Measurements from ENCODE around the gene BFSP2.
"Not testable (repeated sequence)": the region's sequence is repeated elsewhere in the genome, so short reads cannot be mapped to it uniquely, and the experiment has no call there.

The BFSP2 gene

GRCh38 chr3:133457025-133457424 is 57.2 kb downstream of the BFSP2 start:
- no peak for DNase-seq (ENCODE audit: low spot score)

DNA sequence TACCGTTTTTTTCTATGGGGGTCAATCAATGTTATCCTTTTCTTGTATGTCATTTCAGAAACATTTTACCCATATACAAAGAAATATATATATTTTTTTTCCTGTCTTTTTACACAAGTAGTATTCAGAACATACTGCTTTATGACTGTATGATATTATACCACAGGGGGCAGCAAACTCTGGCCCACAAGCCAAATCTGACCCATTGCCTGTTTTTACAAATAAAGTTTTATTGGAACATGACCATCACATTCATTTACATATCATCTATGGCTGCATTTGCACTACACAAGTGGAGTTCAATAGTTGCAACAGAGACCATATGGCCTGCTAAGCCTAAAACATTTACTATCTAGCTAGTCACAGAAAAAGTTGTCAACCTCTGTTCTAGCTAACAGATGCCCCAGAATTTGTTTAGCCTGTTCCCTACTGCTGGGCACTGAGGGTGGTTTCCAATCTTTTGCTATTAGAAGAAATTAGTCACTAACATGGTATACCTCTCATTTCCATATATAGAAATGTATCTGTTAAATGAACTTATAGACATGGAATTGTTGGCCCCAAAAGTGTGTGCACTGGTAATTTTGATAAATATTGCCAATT is 57.7 kb downstream of the BFSP2 start:
- DNase-seq (ENCODE audit: low spot score), result no peak

GRCh38 chr3:133459400-133459799 is 59.5 kb downstream of the BFSP2 start:
- DNase-seq (ENCODE audit: low spot score), result no peak

- DNase-seq (ENCODE audit: low spot score), result no peak
These were observed 61.0 kb downstream of the BFSP2 start for GRCh38 chr3:133460809-133461208.

DNA sequence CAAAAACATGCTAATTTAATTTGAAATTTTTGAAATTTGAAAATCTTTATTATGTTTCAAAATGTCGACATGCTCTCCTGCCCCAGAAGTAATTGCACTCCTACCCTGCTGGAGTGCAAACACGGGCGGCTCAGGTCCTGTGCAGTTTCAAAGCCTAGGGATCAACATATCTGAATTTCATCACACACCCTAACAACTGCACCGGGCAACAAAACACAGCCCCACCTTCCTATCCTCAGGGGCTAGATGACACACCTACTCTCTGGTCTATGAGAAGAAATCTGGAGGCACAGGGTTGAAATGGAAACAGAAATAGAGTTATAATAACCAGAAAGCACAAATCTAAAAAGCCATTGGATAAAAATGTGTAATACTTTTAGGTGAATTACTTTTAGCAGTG is 61.4 kb downstream of the BFSP2 start:
- DNase-seq (ENCODE audit: low spot score), result no peak

GRCh38 chr3:133463347-133463860 is 63.5 kb downstream of the BFSP2 start:
- DNase-seq (ENCODE audit: low spot score), result no peak

GRCh38 chr3:133464573-133464972 is 64.7 kb downstream of the BFSP2 start:
- no peak for DNase-seq (ENCODE audit: low spot score)

DNA sequence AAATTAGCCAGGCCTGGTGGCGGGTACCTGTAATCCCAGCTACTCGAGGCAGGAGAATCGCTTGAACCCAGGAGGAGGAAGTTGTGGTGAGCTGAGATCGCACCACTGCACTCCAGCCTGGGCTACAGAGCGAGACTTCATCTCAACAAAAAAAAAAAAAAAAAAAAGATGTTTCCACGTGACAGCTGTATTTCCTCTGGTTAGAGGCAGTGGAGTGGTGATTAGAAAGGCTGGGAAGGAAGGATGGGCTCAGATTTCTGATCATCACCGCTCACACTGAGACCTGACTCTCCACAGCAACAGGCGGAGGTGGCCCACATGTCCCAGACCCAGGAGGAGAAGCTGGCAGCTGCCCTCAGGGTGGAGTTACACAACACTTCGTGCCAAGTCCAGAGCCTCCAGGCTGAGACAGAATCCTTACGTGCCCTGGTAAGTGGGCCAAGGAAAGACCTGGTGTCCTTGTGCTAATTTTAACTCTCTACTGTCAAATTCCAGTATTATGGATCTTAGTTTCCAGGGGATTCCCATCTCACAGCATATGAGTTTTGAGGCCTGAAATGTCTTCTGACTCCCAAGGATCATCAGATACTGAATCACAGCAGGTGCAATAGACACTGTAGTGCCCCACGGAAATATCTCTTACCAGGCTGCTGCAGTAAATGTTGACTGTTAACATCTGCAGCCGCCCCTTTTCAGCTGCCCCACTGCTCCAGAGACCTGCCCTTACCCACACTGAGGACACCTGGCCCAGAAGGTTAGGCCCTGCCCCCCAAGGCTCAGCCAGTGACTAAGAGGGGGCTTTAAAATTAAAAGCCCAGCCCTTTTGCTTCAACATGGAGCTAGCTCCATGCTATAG is 66.9 kb downstream of the BFSP2 start:
- DNase-seq (ENCODE audit: low spot score), result no peak

- no peak for DNase-seq (ENCODE audit: low spot score)
These were observed 67.9 kb downstream of the BFSP2 start for GRCh38 chr3:133467780-133468179.

GRCh38 chr3:133468251-133468721 is 68.4 kb downstream of the BFSP2 start:
- DNase-seq (ENCODE audit: low spot score), result no peak

DNA sequence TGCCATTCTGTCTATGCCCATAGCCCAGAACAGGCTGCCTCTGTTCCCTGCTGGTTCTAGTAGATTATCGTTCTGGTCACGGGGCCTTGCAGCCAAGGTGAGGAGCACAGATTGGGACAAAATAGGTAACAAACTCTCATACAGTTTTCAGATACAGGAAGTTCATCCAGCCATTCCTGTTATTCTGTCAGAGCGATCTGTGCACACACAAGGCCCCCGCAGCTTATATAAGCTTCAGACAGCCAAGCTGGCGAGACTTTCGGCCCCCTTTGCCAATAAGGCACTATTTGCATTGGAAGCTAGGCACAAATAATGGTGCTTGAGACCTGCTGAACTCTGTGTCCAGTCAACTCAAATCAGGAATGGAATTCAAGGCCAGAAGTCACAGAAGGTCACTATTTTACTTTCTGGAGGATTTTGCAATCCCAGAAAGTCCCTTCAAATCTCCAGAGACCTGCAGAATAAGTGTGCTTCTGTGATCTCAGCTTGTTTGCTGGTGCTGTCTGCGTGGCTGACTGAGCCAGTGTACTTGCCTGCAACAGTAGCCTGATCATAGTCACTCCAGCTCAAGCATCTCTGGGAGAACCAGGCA is 69.4 kb downstream of the BFSP2 start:
- DNase-seq (ENCODE audit: low spot score), result no peak

DNA sequence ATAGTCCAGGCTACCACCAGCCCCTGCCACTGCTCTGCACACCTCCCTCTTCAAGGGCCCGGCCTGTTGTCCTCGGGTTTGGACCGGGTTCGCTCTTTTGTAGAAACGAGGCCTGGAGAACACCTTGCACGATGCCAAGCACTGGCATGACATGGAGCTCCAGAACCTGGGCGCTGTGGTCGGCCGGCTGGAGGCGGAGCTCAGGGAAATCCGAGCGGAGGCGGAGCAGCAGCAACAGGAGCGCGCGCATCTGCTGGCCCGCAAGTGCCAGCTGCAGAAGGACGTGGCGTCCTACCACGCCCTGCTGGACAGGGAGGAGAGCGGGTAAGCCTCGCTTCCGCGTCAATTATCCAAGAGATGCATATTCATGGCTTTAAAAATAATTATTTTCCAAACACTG is 72.4 kb downstream of the BFSP2 start:
- DNase-seq (ENCODE audit: low spot score), result no peak

DNA sequence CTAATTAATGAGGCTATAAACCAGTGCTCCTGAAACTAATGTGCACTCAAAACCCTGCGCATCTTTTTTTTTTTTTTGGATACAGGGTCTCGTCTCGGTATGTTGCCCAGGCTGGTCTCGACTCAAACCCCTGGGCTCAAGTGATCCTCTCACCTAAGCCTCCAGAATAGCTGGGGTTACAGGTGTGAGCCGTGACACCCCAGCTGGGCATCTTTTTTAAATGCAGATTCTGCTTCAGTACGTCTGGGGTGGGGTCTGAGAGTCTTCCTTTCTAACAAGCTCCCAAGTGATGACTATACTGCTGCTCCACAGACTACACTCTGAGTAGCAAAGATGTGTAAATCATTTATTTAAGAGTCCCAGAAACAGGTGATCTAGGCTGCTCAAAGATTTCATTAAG is 73.0 kb downstream of the BFSP2 start:
- DNase-seq (ENCODE audit: low spot score), result no peak

- not testable (repeated sequence) for DNase-seq (ENCODE audit: low spot score)
These were observed 73.8 kb downstream of the BFSP2 start for GRCh38 chr3:133473472-133474191.

- no peak for DNase-seq (ENCODE audit: low spot score)
These were observed 74.5 kb downstream of the BFSP2 start for GRCh38 chr3:133474251-133474801.

GRCh38 chr3:133474817-133475216 is 75.0 kb downstream of the BFSP2 start:
- no peak for DNase-seq (ENCODE audit: low spot score)

DNA sequence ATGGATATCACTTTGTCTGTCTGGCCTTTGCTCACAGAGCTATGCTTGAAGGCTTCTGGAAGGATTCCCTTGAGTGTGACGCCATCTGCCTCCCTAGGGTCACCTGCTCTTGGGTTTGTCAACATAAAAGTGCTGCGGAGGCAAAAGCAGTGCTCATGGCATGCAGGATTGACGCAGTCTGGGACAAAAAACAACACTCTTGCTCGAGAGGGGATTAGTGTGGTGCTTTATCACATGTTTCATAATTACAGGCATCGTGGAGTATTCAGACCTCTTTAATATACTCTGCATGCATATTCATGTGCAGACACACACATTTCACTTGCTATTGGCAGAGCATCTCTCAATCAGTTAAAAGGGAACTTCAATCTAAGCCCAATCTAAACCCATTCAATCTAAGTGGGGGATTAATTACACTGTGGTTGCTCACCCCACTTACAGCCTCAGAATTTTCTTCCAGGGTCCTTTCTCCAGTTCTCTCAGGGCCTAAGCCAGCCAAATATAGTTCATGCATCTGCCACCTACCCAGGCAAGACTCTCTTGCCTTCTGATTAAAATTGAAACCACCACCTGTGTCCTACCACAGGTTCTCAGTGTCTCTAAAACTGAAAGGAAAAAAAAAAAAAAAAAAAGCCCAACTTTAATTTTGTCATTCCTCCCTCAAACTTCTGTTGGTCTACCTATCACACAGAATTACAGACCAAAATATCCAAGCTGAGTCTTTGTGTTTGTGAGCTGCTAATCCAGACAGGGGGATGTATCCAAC is 75.6 kb downstream of the BFSP2 start:
- DNase-seq (ENCODE audit: low spot score), result no peak

DNA sequence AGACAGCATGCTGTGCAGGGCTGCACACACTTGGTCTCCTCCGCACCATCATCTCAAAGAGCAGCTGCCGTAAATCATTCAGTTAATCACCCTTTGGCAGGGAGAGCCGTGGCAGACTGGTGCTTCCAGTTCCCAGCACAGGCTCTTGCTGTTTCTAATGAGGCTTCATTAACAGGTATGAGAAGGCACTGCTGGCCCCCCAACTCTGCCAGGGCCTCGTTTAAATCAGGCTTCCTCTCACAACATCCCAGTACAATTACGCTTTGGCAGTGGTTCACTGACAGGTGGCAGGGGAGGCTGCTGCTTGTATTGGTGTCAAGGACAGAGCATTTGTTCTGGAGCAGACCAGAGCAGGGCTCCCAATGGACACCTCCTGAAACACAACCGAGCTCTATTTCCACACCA is 77.1 kb downstream of the BFSP2 start:
- peak; percentile 81 for DNase-seq (ENCODE audit: low spot score)

DNA sequence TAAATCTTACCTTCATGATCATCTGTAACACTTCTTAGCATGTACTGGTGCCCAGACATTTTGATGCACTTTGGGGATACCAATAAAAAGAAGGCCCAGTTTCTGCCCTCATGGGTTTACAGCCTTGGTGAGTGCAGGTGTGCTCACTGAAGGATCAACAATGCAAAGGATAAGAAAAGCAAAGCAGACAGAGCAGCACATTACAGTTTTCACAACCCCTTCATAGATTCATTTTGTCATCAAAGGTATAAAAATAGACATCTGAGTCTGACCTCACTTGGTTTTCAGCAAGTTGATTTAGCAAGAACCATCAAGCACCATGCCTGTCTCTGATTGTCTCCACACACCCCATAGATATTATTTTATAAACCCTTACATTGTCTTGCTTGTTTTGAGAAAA is 77.6 kb downstream of the BFSP2 start:
- no peak for DNase-seq (ENCODE audit: low spot score)

DNA sequence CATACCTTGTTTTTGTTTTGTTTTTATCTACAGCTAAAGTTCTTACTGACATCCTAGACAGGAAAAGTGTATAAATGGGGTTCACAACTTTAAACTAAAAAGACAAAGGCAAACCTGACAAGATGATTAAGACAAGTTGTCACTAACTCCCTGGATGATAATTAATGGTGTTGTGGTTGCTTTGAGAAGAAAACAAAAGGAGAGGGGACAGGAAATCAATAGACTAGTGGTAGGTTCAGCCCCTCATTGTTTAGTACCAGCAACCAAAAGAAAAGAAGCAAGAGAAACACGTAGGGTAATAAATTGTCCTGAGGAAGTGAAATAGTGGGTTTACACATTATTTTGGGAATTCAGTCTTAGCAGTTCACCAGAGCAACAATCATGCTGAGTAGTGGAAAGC is 78.8 kb downstream of the BFSP2 start:
- DNase-seq (ENCODE audit: low spot score), result no peak

DNA sequence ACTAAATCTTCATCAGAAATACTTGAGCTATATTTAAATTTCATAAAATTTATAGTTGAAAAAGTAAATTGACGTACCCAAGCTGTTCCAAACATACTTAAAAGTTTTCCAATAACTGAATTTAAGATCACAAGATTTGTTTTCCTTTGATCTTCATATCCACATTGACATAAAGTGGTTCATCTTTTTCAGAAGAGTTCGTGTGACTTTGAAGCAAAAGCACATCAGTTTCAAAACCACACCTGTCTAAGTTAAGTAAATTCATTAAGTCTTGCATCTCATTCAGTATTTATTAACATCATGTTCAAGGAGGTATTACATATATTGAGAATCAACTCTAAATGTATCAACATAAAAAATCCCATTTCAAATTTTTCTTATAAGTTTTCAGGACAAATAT is 79.5 kb downstream of the BFSP2 start:
- DNase-seq (ENCODE audit: low spot score), result no peak

All from SK-N-DZ (cell line).